CD4-positive, CD25-positive, alpha-beta regulatory T cell (primary cell): ENCODE data around the gene RAB40C. TPM values are rescaled to one million over a fixed set of nuclear protein-coding genes. Genes with fewer than 3 reads are reported as not detected.
A peak's percentile ranks its signal among the peaks of the same experiment; 100 is the strongest.

ENCODE experiments used
- ATAC-seq, 2 donors: fragments of 150-1000 bp; cut with Tn5 transposase; one replicate each; pipeline ENCODE4 v1.10.0; 2021; ENCODE audit warnings: low read depth in 2 of 2, moderate number of reproducible peaks in 2 of 2, moderate library complexity in 1 of 2
- DNase-seq, 3 donors: peaks; one replicate each; pipeline versions ENCODE4 v3.0.0 to v3.0.0-alpha.2; 2012 to 2022; ENCODE audit warnings: mixed read lengths in 1 of 3
- H3K27ac ChIP-seq: one replicate; pipeline ENCODE4 v1.7.0; 2013; ENCODE audit warnings: mild to moderate bottlenecking, low read length; ENCODE audit not compliant: insufficient read depth, poor library complexity, severe bottlenecking
- H3K27me3 ChIP-seq: one replicate; pipeline ENCODE4 v1.7.0; 2013; ENCODE audit warnings: low read length; ENCODE audit not compliant: control insufficient read depth, insufficient read depth
- H3K36me3 ChIP-seq: one replicate; pipeline ENCODE4 v1.7.0; 2013; ENCODE audit warnings: mild to moderate bottlenecking, low read length, moderate library complexity; ENCODE audit not compliant: control insufficient read depth, insufficient read depth
- H3K4me1 ChIP-seq: 2 replicates; pipeline ENCODE4 v1.7.0; 2013; ENCODE audit warnings: mild to moderate bottlenecking, low read length; ENCODE audit not compliant: insufficient read depth, control insufficient read depth, poor library complexity, severe bottlenecking
- H3K4me3 ChIP-seq: one replicate; pipeline ENCODE4 v1.7.0; 2013; ENCODE audit warnings: low read depth, mild to moderate bottlenecking, low read length, moderate library complexity
- H3K9me3 ChIP-seq, 2 experiments: 1 replicate in 1 of 2; 2 replicates in 1 of 2; pipeline ENCODE4 v1.7.0; 2013; ENCODE audit warnings: low read length in 2 of 2, mild to moderate bottlenecking in 1 of 2, moderate library complexity in 1 of 2; ENCODE audit not compliant: control insufficient read depth in 2 of 2
- H3K27ac Mint-ChIP-seq, 3 donors: one replicate each; pipeline ENCODE4 v1.8.0; 2020 to 2022; ENCODE audit warnings: mild to moderate bottlenecking in 3 of 3, mixed read lengths in 3 of 3, moderate library complexity in 2 of 3
- H3K27me3 Mint-ChIP-seq: one replicate; pipeline ENCODE4 v1.8.0; 2022; ENCODE audit warnings: mild to moderate bottlenecking, mixed read lengths
- H3K36me3 Mint-ChIP-seq: one replicate; pipeline ENCODE4 v1.8.0; 2020; ENCODE audit warnings: mixed read lengths
- H3K4me1 Mint-ChIP-seq, 4 donors: one replicate each; pipeline ENCODE4 v1.8.0; 2020 to 2022; ENCODE audit warnings: mixed read lengths in 4 of 4, mild to moderate bottlenecking in 1 of 4
- H3K4me3 Mint-ChIP-seq, 4 donors: one replicate each; pipeline ENCODE4 v1.8.0; 2020 to 2022; ENCODE audit warnings: mild to moderate bottlenecking in 4 of 4, mixed read lengths in 4 of 4, moderate library complexity in 3 of 4
- H3K9me3 Mint-ChIP-seq, 7 donors: one replicate each; pipeline ENCODE4 v1.8.0; 2020 to 2022; ENCODE audit warnings: mixed read lengths in 7 of 7, mild to moderate bottlenecking in 3 of 7, moderate library complexity in 2 of 7
- polyA plus RNA-seq, 4 donors: library from polyadenylated mRNA; unstranded; fragments of 300-500 nt; fragmentation: Illumina TruSeq; gene quantifications; one replicate each; pipeline ENCODE4 v1.2.3, GENCODE V29; 2021
- total RNA-seq: library from RNA; stranded (reverse); gene quantifications from one replicate; pipeline ENCODE4 v1.2.3, GENCODE V29; 2022

The RAB40C gene
- total and polyA plus RNA-seq, 5 donors from 2014 or later: 6.8 to 12.1 (median 8.6) TPM

DNA sequence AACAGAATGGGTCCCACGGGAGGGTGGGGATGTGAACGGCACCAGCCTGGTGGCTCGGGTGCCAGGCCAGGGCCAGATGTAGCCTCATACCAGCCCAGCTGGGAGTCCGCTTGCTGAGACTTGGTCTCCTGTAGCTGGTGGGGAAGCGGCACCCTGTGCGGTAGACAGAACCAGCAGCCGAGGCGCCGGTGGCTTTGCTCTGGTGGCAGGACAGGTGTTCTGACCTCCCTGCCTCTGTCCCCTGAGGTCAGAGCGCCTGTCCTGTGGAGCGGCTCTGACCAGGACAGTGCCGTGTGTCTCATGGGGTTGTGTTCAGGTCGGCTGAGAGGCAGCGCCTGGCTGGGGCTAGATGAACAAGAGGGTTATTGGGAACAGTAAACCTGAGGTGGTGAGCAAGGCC lies 20.1 kb downstream of the RAB40C start:
- no peaks in the 10 kb centered on the region for H3K4me1 ChIP-seq
- ATAC-seq (no peak), DNase-seq (no peak)
- Mint-ChIP-seq H3K27me3 (no peaks in the 10 kb centered on the region), H3K9me3 (peaks cover 0 to 2% (median 0%) of the 10 kb centered on the region in 7 donors), H3K27ac (no peak overlapping the region), H3K4me3 (no peak overlapping the region), H3K4me1 (peaks cover 3 to 13% (median 9%) of the 10 kb centered on the region in 4 donors), H3K36me3 (peaks cover 8% of the 10 kb centered on the region)
- no peak overlapping the region for H3K27ac ChIP-seq
- H3K36me3 ChIP-seq: no peaks in the 10 kb centered on the region
- H3K4me3 ChIP-seq: no peak overlapping the region
- H3K9me3 ChIP-seq: no peaks in the 10 kb centered on the region
- no peaks in the 10 kb centered on the region for H3K27me3 ChIP-seq

DNA sequence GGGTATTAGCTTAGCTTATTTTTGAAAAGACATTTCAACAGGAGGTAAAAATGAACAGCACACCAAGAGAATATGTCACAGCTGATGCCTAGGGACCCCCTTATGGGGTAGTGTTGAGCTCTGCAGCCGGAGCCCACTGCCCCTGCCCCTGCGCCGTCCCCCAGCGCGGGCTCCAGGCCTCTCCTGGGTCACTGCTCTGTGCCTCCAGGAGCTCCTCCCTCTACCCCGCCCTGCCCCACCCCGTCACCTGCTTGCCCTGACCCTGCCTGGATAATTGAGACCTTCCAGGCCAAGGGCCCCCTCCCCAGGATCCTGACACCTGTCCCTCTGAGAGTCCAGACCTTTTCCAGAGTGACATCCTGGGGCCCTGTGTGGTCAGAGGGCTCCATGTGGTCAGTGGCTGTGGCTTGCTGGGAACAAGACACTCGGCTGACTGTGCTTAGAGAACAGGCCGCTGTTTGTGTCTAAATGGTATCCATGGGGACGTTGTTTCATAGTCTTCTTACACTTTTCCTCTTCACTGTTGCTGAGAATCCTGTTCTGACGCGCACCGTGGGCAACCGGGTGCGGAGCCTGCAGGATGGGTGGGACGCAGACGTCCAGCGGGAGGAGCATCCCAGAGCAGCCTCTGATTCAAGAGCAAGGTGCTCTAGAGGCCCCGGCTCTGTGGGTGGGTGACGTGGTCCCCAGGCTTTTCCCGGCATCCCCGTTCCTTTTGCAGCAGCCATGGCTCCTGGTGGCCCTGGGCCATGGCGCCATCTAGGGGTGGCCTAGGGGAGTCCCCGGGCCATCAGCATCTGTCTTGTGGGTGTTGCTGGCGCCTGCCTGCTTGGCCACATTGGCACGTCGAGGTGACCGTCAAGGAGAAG lies 20.9 kb downstream of the RAB40C start:
- no peak overlapping the region for H3K27ac ChIP-seq
- Mint-ChIP-seq H3K9me3 (no peaks in the 10 kb centered on the region), H3K36me3 (peaks cover 8% of the 10 kb centered on the region), H3K27me3 (no peaks in the 10 kb centered on the region), H3K4me1 (peaks cover 3 to 13% (median 9%) of the 10 kb centered on the region in 4 donors), H3K27ac (peak overlapping the region in 1 of 3 donors; percentile 30), H3K4me3 (peak overlapping the region in 1 of 4 donors; percentile 58)
- no peaks in the 10 kb centered on the region for H3K9me3 ChIP-seq
- DNase-seq (peak; percentile 33 to 54 (median 50)), ATAC-seq (peak in 1 of 2 donors; percentile 48)
- no peaks in the 10 kb centered on the region for H3K27me3 ChIP-seq
- no peak overlapping the region for H3K4me3 ChIP-seq
- no peaks in the 10 kb centered on the region for H3K4me1 ChIP-seq
- H3K36me3 ChIP-seq: no peaks in the 10 kb centered on the region

DNA sequence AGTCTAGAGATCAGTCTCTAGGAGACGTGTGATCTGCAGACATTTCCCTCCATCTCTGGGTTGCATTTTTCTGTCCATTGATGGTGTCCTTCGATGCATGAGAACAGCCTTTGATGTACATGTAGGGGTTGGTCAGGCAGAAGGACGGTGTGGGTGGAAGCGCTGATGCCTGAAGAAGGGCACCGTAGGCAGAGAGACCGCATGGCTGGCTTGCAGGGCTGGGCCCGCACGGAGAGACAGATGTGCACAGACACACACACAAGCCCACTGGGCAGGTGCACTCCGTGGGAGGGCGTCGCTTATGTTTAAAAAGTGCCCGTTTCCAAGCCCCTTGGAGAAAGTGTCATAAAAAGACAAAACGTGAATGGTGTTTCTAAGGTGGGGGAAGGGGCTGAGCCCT lies 25.3 kb downstream of the RAB40C start:
- no peak overlapping the region for H3K4me3 ChIP-seq

DNA sequence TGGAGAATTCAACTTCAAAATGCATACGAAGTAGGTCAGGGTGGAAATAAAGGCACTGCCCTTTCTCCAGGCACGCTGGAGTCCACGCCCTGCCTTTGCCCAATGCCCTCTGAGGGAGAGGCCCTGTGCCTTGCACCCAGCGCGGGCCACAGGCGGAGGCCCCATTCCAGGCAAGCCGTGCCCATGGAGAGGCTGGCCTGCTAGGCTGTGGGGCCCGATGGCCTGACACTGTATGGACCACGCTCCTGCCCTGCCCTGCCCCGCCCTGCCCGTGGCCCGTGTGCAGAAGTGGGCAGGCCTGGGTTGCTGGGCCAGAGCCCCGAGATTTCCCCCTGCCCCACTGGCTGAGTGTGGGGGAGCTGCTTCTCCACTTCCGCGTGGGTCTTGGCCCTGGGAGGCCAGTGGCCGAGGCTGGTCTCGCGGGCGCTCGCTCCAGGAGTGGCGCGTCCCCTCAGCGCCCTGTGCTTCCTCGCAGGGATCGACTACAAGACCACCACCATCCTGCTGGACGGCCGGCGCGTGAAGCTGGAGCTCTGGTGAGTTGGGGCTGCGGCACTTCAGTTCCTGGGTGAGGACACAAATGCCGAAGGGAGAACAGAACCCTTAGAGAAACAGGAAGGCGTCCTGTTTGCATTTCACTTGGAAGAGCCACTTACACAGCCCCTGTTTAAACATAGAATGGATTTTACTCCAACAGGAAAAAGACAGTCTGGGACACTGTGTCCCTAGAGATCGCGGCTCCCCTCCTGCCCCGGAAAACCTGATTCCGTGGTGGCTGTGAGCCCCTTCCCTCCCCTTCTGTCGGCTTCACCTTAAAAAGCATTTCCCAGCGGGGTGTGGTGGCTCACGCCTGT lies 27.1 kb downstream of the RAB40C start:
- Mint-ChIP-seq H3K36me3 (peaks cover 8% of the 10 kb centered on the region), H3K4me1 (peaks cover 0 to 1% (median 0%) of the 10 kb centered on the region in 4 donors), H3K27ac (peak overlapping the region in 1 of 3 donors; percentile 14), H3K27me3 (no peaks in the 10 kb centered on the region), H3K4me3 (no peak overlapping the region), H3K9me3 (no peaks in the 10 kb centered on the region)
- ATAC-seq: no peak
- no peak overlapping the region for H3K4me3 ChIP-seq
- no peak overlapping the region for H3K27ac ChIP-seq
- no peaks in the 10 kb centered on the region for H3K36me3 ChIP-seq
- no peak for DNase-seq
- H3K4me1 ChIP-seq: no peaks in the 10 kb centered on the region
- no peaks in the 10 kb centered on the region for H3K9me3 ChIP-seq
- H3K27me3 ChIP-seq: no peaks in the 10 kb centered on the region

More for the DNA sequence above, 25.3 kb downstream of the RAB40C start:
- ATAC-seq (no peak), DNase-seq (no peak)
- H3K9me3 ChIP-seq: no peaks in the 10 kb centered on the region
- Mint-ChIP-seq H3K9me3 (no peaks in the 10 kb centered on the region), H3K4me3 (no peak overlapping the region), H3K4me1 (peaks cover 3 to 7% (median 4%) of the 10 kb centered on the region in 4 donors), H3K27me3 (no peaks in the 10 kb centered on the region), H3K36me3 (peaks cover 8% of the 10 kb centered on the region), H3K27ac (no peak overlapping the region)
- H3K27me3 ChIP-seq: no peaks in the 10 kb centered on the region
- H3K36me3 ChIP-seq: no peaks in the 10 kb centered on the region
- H3K27ac ChIP-seq: no peak overlapping the region
- H3K4me1 ChIP-seq: no peaks in the 10 kb centered on the region

DNA sequence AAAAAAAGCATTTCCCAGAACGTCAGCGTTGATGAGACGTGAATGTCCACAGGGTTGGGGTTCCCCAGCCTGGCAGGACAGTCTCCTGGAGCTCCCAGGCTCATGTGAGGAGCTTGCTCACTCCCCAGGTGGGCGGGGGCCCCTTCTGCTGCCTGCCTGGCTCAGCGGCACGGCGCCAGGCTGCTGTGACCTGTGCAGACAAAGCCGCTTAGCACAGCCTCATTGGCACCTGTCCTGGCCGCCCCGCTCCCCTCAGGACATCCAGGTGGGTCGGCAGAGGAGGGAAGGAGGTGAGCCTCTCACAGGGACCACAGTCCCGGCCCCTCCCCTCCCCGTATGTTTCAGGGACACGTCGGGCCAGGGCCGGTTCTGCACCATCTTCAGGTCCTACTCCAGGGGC lies 28.0 kb downstream of the RAB40C start:
- Histone ChIP-seq H3K9me3 (no peaks in the 10 kb centered on the region), H3K4me1 (no peaks in the 10 kb centered on the region), H3K27ac (no peak overlapping the region), H3K36me3 (no peaks in the 10 kb centered on the region), H3K4me3 (no peak overlapping the region), H3K27me3 (no peaks in the 10 kb centered on the region)
- no peaks in the 10 kb centered on the region for H3K9me3 Mint-ChIP-seq
- ATAC-seq (no peak), DNase-seq (no peak)
- no peak overlapping the region for H3K4me3 Mint-ChIP-seq
- no peaks in the 10 kb centered on the region for H3K27me3 Mint-ChIP-seq
- H3K4me1 Mint-ChIP-seq: peaks cover 0 to 1% (median 0%) of the 10 kb centered on the region in 4 donors
- H3K27ac Mint-ChIP-seq: no peak overlapping the region
- H3K36me3 Mint-ChIP-seq: peaks cover 8% of the 10 kb centered on the region

DNA sequence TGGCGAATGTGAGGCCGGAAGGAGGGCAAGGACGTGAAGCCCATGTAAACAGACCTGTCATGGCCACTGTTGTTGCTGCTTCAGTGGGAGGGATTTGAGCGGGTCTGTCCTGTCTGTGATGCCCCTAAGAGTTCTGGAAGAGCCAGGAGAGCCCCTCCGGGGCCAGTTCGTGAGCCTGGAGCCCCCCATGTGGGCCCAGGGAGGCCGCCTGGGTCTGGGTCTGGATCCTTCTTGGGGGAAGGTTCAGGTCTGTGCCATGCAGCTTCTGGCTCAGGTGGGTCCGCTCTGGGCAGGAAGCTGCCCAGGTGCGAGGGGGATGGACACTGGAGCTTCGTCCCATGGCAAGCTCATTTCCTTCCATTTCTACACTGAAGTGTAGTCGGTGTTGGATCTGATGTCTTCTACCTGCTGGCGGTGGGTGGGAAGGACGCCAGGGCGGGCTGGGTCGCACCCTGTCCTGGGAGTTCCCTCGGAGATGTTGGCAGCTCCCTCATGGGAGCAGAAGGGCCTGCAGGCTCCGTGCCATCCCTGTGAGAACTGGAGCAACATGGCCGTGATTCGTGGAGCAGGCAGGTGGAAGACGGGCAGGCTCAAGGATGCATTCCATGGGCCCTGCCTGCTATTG lies 29.7 kb downstream of the RAB40C start:
- H3K9me3 Mint-ChIP-seq: no peaks in the 10 kb centered on the region
- ATAC-seq: no peak
- no peak for DNase-seq
- Histone ChIP-seq H3K27me3 (no peaks in the 10 kb centered on the region), H3K27ac (no peak overlapping the region), H3K9me3 (no peaks in the 10 kb centered on the region), H3K4me1 (no peaks in the 10 kb centered on the region), H3K36me3 (no peaks in the 10 kb centered on the region), H3K4me3 (no peak overlapping the region)
- no peaks in the 10 kb centered on the region for H3K27me3 Mint-ChIP-seq
- no peak overlapping the region for H3K27ac Mint-ChIP-seq
- peaks cover 4% of the 10 kb centered on the region for H3K36me3 Mint-ChIP-seq
- peaks cover 0 to 1% (median 0%) of the 10 kb centered on the region in 4 donors for H3K4me1 Mint-ChIP-seq
- H3K4me3 Mint-ChIP-seq: peak overlapping the region in 1 of 4 donors; percentile 47

DNA sequence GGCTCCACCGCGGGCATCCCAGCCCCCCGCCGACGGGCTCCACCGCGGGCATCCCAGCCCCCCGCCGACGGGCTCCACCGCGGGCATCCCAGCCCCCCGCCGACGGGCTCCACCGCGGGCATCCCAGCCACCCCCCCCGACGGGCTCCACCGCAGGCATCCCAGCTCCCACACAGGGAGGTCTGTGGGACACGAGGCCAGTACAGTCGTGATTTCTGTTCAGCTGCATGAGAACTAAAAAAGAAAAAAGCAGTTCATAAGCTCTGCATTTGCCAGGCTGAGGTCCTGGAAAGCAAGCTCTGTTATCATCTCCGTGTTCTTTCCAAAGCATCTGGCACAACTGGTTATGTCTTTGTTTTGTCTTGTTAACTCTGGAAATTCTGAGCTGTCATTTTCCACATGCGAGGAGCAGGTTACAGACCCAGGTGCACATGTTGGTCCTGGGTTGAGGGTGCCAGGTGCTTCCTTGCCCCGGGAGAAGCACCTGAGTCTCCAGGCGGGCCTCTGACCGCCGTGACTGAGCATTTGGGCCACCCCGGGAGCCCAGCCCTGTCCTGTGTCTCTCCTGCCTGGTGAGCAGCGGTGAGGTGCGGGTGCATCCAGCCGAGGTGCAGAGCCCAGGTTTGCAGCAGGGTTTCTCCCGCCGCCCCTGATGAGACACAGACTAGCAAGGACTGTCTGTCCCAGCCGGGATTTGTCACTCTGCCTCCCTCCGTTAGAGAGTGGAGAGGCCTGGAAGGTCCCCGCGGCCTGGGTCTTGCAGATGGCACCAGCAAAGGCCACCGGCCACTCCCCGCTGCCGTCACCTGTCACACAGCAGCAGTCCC lies 31.0 kb downstream of the RAB40C start:
- Histone ChIP-seq H3K9me3 (no peaks in the 10 kb centered on the region), H3K27ac (no peak overlapping the region), H3K4me1 (no peaks in the 10 kb centered on the region), H3K27me3 (no peaks in the 10 kb centered on the region), H3K36me3 (no peaks in the 10 kb centered on the region), H3K4me3 (no peak overlapping the region)
- Mint-ChIP-seq H3K4me1 (no peaks in the 10 kb centered on the region), H3K27me3 (no peaks in the 10 kb centered on the region), H3K36me3 (no peaks in the 10 kb centered on the region), H3K27ac (no peak overlapping the region), H3K9me3 (no peaks in the 10 kb centered on the region), H3K4me3 (no peak overlapping the region)
- DNase-seq (no peak), ATAC-seq (no peak)
